GM12878 (cell line): Measurements from ENCODE around the gene TSGA10. TPM values are rescaled to one million over a fixed set of nuclear protein-coding genes. Genes with fewer than 3 reads are reported as not detected.

Source experiments
- BACH1 ChIP-seq: fragments of 450-650 bp; IDR thresholded peaks from 2 replicates; pipeline ENCODE4 v1.6.1; 2017; ENCODE audit warnings: mild to moderate bottlenecking, borderline replicate concordance
- BMI1 ChIP-seq: fragments of 450-650 bp; IDR thresholded peaks from 2 replicates; pipeline ENCODE4 v1.6.1; 2016; ENCODE audit warnings: mild to moderate bottlenecking, moderate library complexity, borderline replicate concordance
- CBFB ChIP-seq: IDR thresholded peaks from 2 replicates; pipeline ENCODE4 v1.6.1; 2016; ENCODE audit warnings: antibody characterized with exemption, low read depth
- CHD2 ChIP-seq: IDR thresholded peaks from 2 replicates; pipeline ENCODE4 v1.6.1; 2011; ENCODE audit warnings: low read depth, low read length, improper control_type of control experiment, borderline replicate concordance
- CREB1 ChIP-seq: IDR thresholded peaks from 2 replicates; pipeline ENCODE4 v1.6.1; 2012; ENCODE audit warnings: low read depth, mild to moderate bottlenecking, inconsistent platforms
- EGR1 ChIP-seq, 2 experiments: IDR thresholded peaks; 1 replicate in 1 of 2; 2 replicates in 1 of 2; pipeline ENCODE4 v1.6.1; 2011 to 2012; ENCODE audit warnings: low read depth in 2 of 2, low read length in 2 of 2, borderline replicate concordance in 1 of 2, mild to moderate bottlenecking in 1 of 2, moderate library complexity in 1 of 2
- ETV6 ChIP-seq, 2 experiments: fragments of 450-650 bp in 1 of 2; IDR thresholded peaks in 1 of 2; conservative IDR thresholded peaks in 1 of 2; 2 replicates each; pipeline ENCODE4 v1.6.1; 2014; ENCODE audit warnings: antibody characterized with exemption in 1 of 2, borderline replicate concordance in 1 of 2, low read depth in 1 of 2, mild to moderate bottlenecking in 1 of 2, moderate library complexity in 1 of 2
- HCFC1 ChIP-seq: fragments of 150-350 bp; IDR thresholded peaks from 2 replicates; pipeline ENCODE4 v1.6.1; 2014; ENCODE audit warnings: low read length
- HDAC6 ChIP-seq: fragments of 200-600 bp; sonication (generic); IDR thresholded peaks from one replicate; pipeline ENCODE4 v1.8.0; 2017; ENCODE audit warnings: antibody characterized with exemption; ENCODE audit not compliant: unreplicated experiment
- IKZF1 ChIP-seq: fragments of 450-650 bp; conservative IDR thresholded peaks from 2 replicates; pipeline ENCODE4 v1.6.1; 2017; ENCODE audit warnings: antibody characterized with exemption, mild to moderate bottlenecking
- LARP7 ChIP-seq: fragments of 450-650 bp; IDR thresholded peaks from 2 replicates; pipeline ENCODE4 v1.6.1; 2017; ENCODE audit warnings: mild to moderate bottlenecking
- NFIC ChIP-seq: IDR thresholded peaks from 2 replicates; pipeline ENCODE4 v1.6.1; 2012; ENCODE audit warnings: low read depth, mild to moderate bottlenecking, inconsistent platforms, low read length, moderate library complexity
- PKNOX1 ChIP-seq: fragments of 450-650 bp; IDR thresholded peaks from 2 replicates; pipeline ENCODE4 v1.6.1; 2016; ENCODE audit warnings: mild to moderate bottlenecking
- POLR2AphosphoS5 ChIP-seq: IDR thresholded peaks from 2 replicates; pipeline ENCODE4 v1.6.1; 2011; ENCODE audit warnings: mild to moderate bottlenecking, low read length, inconsistent platforms
- RAD21 ChIP-seq: IDR thresholded peaks from 2 replicates; pipeline ENCODE4 v1.6.1; 2011; ENCODE audit warnings: mild to moderate bottlenecking, low read depth, low read length, moderate library complexity; ENCODE audit not compliant: insufficient read depth
- RCOR1 ChIP-seq: conservative IDR thresholded peaks from 2 replicates; pipeline ENCODE4 v1.6.1; 2012; ENCODE audit warnings: low read depth, low read length, improper control_type of control experiment
- RELA ChIP-seq: fragments of 450-650 bp; IDR thresholded peaks from 2 replicates; pipeline ENCODE4 v1.8.0; 2014; ENCODE audit warnings: borderline replicate concordance; ENCODE audit not compliant: partially characterized antibody
- RFX5 ChIP-seq: IDR thresholded peaks from 2 replicates; pipeline ENCODE4 v1.6.1; 2011; ENCODE audit warnings: low read depth, low read length, improper control_type of control experiment
- SIN3A ChIP-seq: IDR thresholded peaks from 2 replicates; pipeline ENCODE4 v1.6.1; 2012; ENCODE audit warnings: low read depth, low read length, improper control_type of control experiment
- SRF ChIP-seq, 2 experiments: IDR thresholded peaks; 2 replicates each; pipeline ENCODE4 v1.6.1; 2011; ENCODE audit warnings: low read depth in 2 of 2, low read length in 2 of 2, mild to moderate bottlenecking in 1 of 2, moderate library complexity in 1 of 2
- STAT1 ChIP-seq: fragments of 450-650 bp; conservative IDR thresholded peaks from 2 replicates; pipeline ENCODE4 v1.6.1; 2014; ENCODE audit warnings: antibody characterized with exemption, mild to moderate bottlenecking
- ZNF207 ChIP-seq: fragments of 450-650 bp; IDR thresholded peaks from 2 replicates; pipeline ENCODE4 v1.6.1; 2014; ENCODE audit warnings: antibody characterized with exemption, mild to moderate bottlenecking, borderline replicate concordance
- ZNF384 ChIP-seq: IDR thresholded peaks from 2 replicates; pipeline ENCODE4 v1.6.1; 2012; ENCODE audit warnings: low read depth, mild to moderate bottlenecking, low read length, improper control_type of control experiment, borderline replicate concordance
- polyA plus RNA-seq, 11 experiments: library from polyadenylated mRNA; depleted of rRNA in 4 of 11; unstranded in 6 of 11; stranded (reverse) in 5 of 11; fragments of >200 nt; fragmentation: Nextera tagmentation in 4 of 11; fragmentation: Illumina TruSeq in 1 of 11; extraction: Ambion mirVana in 4 of 11; extraction: Trizol in 1 of 11; gene quantifications; 1 replicate in 1 of 11; 2 replicates in 10 of 11; pipeline versions ENCODE4 v1.2.1 to v1.2.3, GENCODE V29; 2011 to 2016; ENCODE audit warnings: inconsistent platforms in 2 of 11, missing spikeins in 2 of 11, low read depth in 1 of 11
- total RNA-seq, 4 experiments: library from RNA; depleted of rRNA in 3 of 4; stranded (reverse); fragments of >200 nt in 3 of 4; fragmentation: Illumina TruSeq in 1 of 4; extraction: Trizol in 1 of 4; gene quantifications; 2 replicates each; pipeline versions ENCODE4 v1.2.1 to v1.2.3, GENCODE V29; 2013 to 2021
- TF ChIP-seq, protein P1 (sequence below): fragments of 450-650 bp; IDR thresholded peaks from 2 replicates; pipeline ENCODE4 v1.6.1; 2016; ENCODE audit warnings: mild to moderate bottlenecking
- TF ChIP-seq, protein P2 (sequence below): fragments of 450-650 bp; IDR thresholded peaks from 2 replicates; pipeline ENCODE4 v1.6.1; 2018; ENCODE audit warnings: borderline replicate concordance, mild to moderate bottlenecking; ENCODE audit not compliant: partially characterized antibody

Gene TSGA10
- total and polyA plus RNA-seq, 10 of the 15 experiments (the other 5 are each of a cell fraction or from before 2014, with no cell fraction given): 5.3 to 13.5 (median 8.6) TPM

DNA sequence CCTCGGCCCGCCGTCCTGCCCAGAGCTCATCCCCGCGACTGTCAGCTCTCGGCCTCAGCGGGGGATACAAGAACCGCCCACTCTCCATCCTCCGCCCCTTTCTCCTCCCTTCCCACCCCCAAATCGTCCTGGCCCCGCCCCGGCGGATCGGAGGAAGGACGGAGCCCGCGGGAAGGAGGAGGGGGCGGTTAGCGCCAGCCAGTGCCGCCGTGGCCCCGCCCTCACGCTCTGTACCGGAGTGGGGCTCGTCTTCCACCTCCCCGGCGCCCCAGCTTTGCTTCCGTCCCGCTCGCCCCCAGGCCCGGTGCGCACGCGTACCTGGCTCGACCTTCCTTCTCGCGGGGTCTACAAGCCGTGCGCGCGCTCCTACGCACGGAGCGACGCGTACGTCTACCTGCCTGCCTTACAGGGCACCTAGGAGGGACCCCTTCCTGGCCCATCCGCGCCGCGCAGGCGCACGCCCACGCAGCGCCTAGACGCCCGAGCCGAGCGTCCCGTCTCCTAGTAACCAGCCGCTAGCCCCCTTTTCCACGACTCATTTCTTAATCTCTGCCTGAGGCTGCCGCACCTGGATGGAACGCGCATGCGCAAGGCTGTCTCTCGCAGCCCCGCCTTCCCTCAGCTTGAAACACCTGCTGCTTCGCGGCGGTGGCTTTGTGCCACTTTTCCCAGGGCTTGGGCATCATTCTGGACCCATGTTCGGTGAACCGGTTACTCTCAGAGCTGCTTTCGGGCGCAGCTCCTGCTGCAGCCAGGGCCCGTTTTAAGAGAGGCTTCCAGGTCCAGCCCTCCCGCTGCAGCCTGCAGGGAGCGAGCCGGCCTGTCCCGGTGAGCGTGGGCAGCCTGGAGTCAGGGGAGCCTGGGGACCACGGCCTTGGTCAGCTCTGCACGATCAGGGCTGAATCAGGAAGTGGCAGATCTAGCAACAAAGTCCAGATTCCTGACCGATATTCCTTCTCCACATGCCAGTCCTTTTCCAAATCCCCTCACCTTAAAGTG, 13.3 kb downstream of the TSGA10 start, which contains the start of gene C2orf15 (continued):
- TF ChIP-seq LARP7 (peak; percentile 31; the same call in 1 of the 2 replicates), POLR2AphosphoS5 (peak; percentile 15; the same call in 1 of the 2 replicates), RCOR1 (no peak), HDAC6 (no peak), ETV6 (conservative IDR thresholded peaks at IDR 0.05 in 1 of 2, IDR thresholded peaks at IDR 0.05 in 1 of 2; ENCODE audit: borderline replicate concordance in 1 of 2, low read depth in 1 of 2) (no peak), SRF (IDR thresholded peaks at IDR 0.05; ENCODE audit: low read depth in 2 of 2, low read length in 2 of 2) (0 out of 4 replicates have a peak, but pooled peaks have one; percentile 11 to 32), ZNF384 (no peak), PKNOX1 (peak; percentile 61; the same call in 1 of the 2 replicates), BMI1 (peak; percentile 66), ZNF207 (no peak), CREB1 (peak; percentile 49; the same call in 1 of the 2 replicates), BACH1 (no peak), NFIC (no peak), STAT1 (no peak), HCFC1 (peak; percentile 30; the same call in 1 of the 2 replicates), EGR1 (IDR thresholded peaks at IDR 0.05; ENCODE audit: borderline replicate concordance in 1 of 2, low read depth in 2 of 2, low read length in 2 of 2) (peak; percentile 98 to 100), CBFB (0 out of 2 replicates have a peak, but pooled peaks have one; percentile 37), RAD21 (no peak), SIN3A (peak; percentile 58; the same call in 1 of the 2 replicates), RELA (no peak), RFX5 (no peak), IKZF1 (peak; percentile 55; the same call in 1 of the 2 replicates), CHD2 (peak; percentile 72)
- TF ChIP-seq, protein P1, sequence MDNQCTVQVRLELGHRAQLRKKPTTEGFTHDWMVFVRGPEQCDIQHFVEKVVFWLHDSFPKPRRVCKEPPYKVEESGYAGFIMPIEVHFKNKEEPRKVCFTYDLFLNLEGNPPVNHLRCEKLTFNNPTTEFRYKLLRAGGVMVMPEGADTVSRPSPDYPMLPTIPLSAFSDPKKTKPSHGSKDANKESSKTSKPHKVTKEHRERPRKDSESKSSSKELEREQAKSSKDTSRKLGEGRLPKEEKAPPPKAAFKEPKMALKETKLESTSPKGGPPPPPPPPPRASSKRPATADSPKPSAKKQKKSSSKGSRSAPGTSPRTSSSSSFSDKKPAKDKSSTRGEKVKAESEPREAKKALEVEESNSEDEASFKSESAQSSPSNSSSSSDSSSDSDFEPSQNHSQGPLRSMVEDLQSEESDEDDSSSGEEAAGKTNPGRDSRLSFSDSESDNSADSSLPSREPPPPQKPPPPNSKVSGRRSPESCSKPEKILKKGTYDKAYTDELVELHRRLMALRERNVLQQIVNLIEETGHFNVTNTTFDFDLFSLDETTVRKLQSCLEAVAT: peak; percentile 15; the same call in 1 of the 2 replicates
- TF ChIP-seq, protein P2, sequence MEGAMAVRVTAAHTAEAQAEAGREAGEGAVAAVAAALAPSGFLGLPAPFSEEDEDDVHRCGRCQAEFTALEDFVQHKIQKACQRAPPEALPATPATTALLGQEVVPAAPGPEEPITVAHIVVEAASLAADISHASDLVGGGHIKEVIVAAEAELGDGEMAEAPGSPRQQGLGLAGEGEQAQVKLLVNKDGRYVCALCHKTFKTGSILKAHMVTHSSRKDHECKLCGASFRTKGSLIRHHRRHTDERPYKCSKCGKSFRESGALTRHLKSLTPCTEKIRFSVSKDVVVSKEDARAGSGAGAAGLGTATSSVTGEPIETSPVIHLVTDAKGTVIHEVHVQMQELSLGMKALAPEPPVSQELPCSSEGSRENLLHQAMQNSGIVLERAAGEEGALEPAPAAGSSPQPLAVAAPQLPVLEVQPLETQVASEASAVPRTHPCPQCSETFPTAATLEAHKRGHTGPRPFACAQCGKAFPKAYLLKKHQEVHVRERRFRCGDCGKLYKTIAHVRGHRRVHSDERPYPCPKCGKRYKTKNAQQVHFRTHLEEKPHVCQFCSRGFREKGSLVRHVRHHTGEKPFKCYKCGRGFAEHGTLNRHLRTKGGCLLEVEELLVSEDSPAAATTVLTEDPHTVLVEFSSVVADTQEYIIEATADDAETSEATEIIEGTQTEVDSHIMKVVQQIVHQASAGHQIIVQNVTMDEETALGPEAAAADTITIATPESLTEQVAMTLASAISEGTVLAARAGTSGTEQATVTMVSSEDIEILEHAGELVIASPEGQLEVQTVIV: peak; percentile 27
